ENCODE results near the gene FAM222A.

- no peak for TF ChIP-seq CTCF (conservative IDR thresholded peaks at IDR 0.05)
- no peak for TF ChIP-seq EZH2 (IDR thresholded peaks at IDR 0.05; ENCODE audit: low read depth)
Measured at GRCh38 chr12:109743076-109743910, 29.7 kb downstream of the FAM222A start.

All from PC-9 (cell line).